Measurements from ENCODE around the gene QRSL1. TPM values are rescaled to one million over a fixed set of nuclear protein-coding genes. Genes with fewer than 3 reads are reported as not detected.

QRSL1 gene
- total RNA-seq, 2 donors from 2014 or later, result 3.0 to 6.2 TPM

DNA sequence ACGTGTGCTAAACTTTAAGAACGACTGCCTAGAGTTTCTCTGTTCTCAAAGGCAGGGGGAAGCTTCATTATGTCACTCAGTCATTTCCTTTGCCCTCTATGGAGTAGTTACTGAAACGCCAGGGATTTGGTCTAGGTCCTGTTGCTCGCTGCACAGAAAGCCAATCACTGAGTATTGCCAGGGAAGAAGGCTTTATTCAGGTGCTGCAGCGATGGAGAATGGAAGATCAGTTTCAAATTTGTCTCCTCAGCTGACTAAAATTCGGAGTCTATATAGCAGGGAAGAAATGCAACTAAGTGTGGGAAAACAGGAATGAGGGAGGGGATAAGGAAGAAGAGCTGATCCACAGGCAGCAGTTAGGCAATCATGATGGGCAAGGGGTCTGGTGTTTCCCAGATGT is 75.8 kb downstream of the QRSL1 start:
- intact Hi-C loops (cut with DNase I), result no loop called here
- DNase-seq, result no peak
- peaks cover 27% of the 10 kb centered on the region for H3K4me1 ChIP-seq
- ATAC-seq, result no peak
- no peaks in the 10 kb centered on the region for H3K9me3 ChIP-seq
- H3K4me3 ChIP-seq, result no peak overlapping the region
- WGBS, 2 donors, result 91 to 94% methylated on average over 6 of the region's 6 CpGs
- no peak overlapping the region for H3K27ac ChIP-seq
- H3K36me3 ChIP-seq (replicated peaks in 1 of 2; ENCODE audit: insufficient read depth in 1 of 2, low read depth in 2 of 2), result no peaks in the 10 kb centered on the region
- no peaks in the 10 kb centered on the region for H3K27me3 ChIP-seq
- TF ChIP-seq POLR2A (IDR thresholded peaks at IDR 0.05) (no peak), CTCF (IDR thresholded peaks at IDR 0.05) (no peak)

GRCh38 chr6:106710580-106710979 is 81.2 kb downstream of the QRSL1 start:
- no peak for DNase-seq
- no peaks in the 10 kb centered on the region for H3K36me3 ChIP-seq (replicated peaks in 1 of 2; ENCODE audit: insufficient read depth in 1 of 2, low read depth in 2 of 2)
- TF ChIP-seq POLR2A (IDR thresholded peaks at IDR 0.05) (no peak), CTCF (IDR thresholded peaks at IDR 0.05) (no peak)
- H3K9me3 ChIP-seq, result no peaks in the 10 kb centered on the region
- H3K4me3 ChIP-seq, result no peak overlapping the region
- no peak for ATAC-seq
- no peak overlapping the region for H3K27ac ChIP-seq
- H3K27me3 ChIP-seq, result no peaks in the 10 kb centered on the region
- H3K4me1 ChIP-seq, result no peaks in the 10 kb centered on the region
- 76 to 81% methylated on average over 1 of the region's 1 CpG for WGBS, 2 donors
- intact Hi-C loops (cut with DNase I), result no loop called here

- Histone ChIP-seq H3K36me3 (replicated peaks in 1 of 2; ENCODE audit: insufficient read depth in 1 of 2, low read depth in 2 of 2) (no peaks in the 10 kb centered on the region), H3K9me3 (no peaks in the 10 kb centered on the region), H3K27ac (no peak overlapping the region), H3K27me3 (no peaks in the 10 kb centered on the region), H3K4me3 (no peak overlapping the region), H3K4me1 (no peaks in the 10 kb centered on the region)
- DNase-seq (no peak), ATAC-seq (no peak)
- no peak for TF ChIP-seq CTCF (IDR thresholded peaks at IDR 0.05)
- TF ChIP-seq POLR2A (IDR thresholded peaks at IDR 0.05), result no peak
- 27 to 68% methylated on average over 2 of the region's 2 CpGs for WGBS, 2 donors
- intact Hi-C loops (cut with DNase I), result no loop called here
These were observed 84.9 kb downstream of the QRSL1 start for GRCh38 chr6:106714281-106714680.

DNA sequence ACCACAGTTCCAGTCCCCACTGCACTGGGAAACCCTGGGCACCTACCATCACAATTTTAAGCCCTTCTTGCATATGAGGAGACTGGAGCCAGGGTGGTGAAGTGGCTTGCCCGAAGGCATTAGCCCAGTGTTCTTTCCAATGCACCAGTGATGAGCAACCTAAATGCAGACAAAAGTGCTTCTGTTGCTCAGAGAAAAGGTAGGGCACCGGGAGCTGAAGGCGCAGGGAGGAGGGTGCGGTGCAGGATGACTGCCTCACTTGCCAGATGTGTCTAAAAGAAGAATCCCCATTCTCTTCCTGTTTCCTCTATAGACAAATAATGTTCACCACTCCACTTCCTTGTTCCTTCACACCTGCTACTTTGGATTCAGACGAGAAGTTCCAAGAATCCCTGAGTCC is 86.5 kb downstream of the QRSL1 start:
- H3K36me3 ChIP-seq (replicated peaks in 1 of 2; ENCODE audit: insufficient read depth in 1 of 2, low read depth in 2 of 2), result no peaks in the 10 kb centered on the region
- WGBS, 2 donors, result 80 to 85% methylated on average over 5 of the region's 5 CpGs
- ATAC-seq (no peak), DNase-seq (no peak)
- H3K27ac ChIP-seq, result no peak overlapping the region
- intact Hi-C loops (cut with DNase I), result no loop called here
- no peaks in the 10 kb centered on the region for H3K9me3 ChIP-seq
- no peaks in the 10 kb centered on the region for H3K4me1 ChIP-seq
- H3K27me3 ChIP-seq, result no peaks in the 10 kb centered on the region
- no peak overlapping the region for H3K4me3 ChIP-seq
- no peak for TF ChIP-seq CTCF (IDR thresholded peaks at IDR 0.05)
- TF ChIP-seq POLR2A (IDR thresholded peaks at IDR 0.05), result no peak

- H3K27me3 ChIP-seq, result no peaks in the 10 kb centered on the region
- H3K9me3 ChIP-seq, result no peaks in the 10 kb centered on the region
- intact Hi-C loops (cut with DNase I), result no loop called here
- no peak for DNase-seq
- H3K4me1 ChIP-seq, result peaks cover 9% of the 10 kb centered on the region
- TF ChIP-seq POLR2A (IDR thresholded peaks at IDR 0.05) (no peak), CTCF (IDR thresholded peaks at IDR 0.05) (no peak)
- H3K4me3 ChIP-seq, result no peak overlapping the region
- no peaks in the 10 kb centered on the region for H3K36me3 ChIP-seq (replicated peaks in 1 of 2; ENCODE audit: insufficient read depth in 1 of 2, low read depth in 2 of 2)
- H3K27ac ChIP-seq, result no peak overlapping the region
- WGBS, 2 donors, result 80 to 85% methylated on average over 2 of the region's 2 CpGs
- ATAC-seq, result no peak
These were observed 87.6 kb downstream of the QRSL1 start for GRCh38 chr6:106716966-106717365.

Small RNAs within 50 kb of the gene (small RNA-seq; reads per million reads assigned to genes)
- gene RNU6-527P, result not detected

Other genes with a start within 250 kb of the QRSL1 start
- 1 to 10 TPM; 3.6 to 4.0 TPM for gene RTN4IP1, start 80 bp upstream of the QRSL1 start, total RNA-seq

Measured in body of pancreas (tissue), 4 donors.